GM19467 (cell line): ENCODE data around the gene SLC6A12.
"Not testable (repeated sequence)": the region's sequence is repeated elsewhere in the genome, so short reads cannot be mapped to it uniquely, and the experiment has no call there.

Experiments
- ATAC-seq: cut with Tn5 transposase; IDR thresholded peaks from one replicate; pipeline ENCODE4 v1.9.1; 2021; ENCODE audit warnings: mild to moderate bottlenecking, moderate library complexity; ENCODE audit not compliant: unreplicated experiment

SLC6A12 gene

DNA sequence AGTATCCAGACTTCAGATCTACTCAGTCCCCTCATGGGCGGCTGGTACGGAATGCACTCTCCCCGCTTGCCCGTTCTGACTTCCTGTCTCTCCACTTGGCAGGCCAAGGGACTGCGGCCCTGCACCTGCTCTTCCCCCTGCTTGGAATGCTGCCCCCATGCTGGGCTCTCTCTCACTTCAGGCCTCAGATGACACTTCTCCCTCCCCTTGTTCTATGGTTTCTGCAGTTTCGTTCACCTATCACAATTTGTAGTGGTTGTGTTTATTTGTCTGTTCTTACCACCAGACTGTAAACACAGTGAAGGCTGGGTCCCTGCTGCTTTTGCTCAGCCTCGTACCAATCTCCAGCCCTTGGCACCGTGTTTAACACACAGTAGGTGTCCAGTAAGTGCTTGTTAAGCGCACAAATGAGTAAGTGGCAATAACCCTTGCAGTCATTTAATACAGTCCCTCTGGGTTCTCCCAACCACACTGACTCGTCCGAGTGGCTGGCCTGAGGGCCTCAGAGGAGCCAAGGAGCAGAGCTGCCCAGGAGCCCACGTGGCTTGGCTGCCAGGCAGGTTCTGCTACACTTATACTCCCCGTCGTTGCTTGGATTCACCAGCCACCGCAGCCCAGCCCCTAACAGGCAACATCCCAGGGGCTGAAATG lies 11.8 kb downstream of the SLC6A12 start:
- ATAC-seq: no peak

DNA sequence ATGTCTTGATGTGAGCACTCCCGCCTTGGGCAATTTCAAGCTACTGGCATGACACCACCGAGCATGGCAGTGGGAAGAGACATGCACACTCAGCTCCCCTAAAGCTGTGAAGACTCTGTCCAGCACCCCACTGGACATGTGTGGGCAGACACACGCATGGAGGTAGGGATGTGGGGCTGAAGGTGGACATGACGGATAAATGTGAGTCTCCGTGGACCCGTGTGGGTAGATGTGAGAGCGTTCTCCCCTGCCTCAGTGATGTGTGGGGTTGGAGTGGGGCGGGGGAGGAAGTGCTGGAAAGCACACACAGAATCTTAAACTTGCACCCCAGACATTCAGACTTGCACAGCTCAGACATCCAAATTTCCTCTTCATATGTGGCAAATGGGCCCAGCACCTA lies 12.6 kb downstream of the SLC6A12 start:
- ATAC-seq: no peak

DNA sequence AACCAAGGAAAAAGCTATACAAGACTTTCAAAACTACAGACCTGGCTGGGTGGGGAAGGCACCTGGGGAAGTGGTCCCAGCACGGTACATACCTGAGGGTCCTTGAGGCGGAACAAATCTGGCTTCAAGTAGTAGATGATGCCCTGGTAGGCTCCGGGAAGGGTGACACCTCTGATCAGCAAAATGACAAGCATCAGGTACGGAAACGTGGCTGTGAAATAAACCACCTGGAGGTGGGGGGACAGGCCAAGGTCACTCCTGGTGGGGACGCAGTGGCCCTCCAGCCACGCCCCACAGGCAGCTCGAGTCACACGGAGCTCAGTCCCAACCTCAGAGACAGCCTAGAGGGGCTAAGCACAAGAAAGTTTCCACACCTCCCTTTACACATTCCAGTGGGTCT lies 15.3 kb downstream of the SLC6A12 start:
- no peak for ATAC-seq

DNA sequence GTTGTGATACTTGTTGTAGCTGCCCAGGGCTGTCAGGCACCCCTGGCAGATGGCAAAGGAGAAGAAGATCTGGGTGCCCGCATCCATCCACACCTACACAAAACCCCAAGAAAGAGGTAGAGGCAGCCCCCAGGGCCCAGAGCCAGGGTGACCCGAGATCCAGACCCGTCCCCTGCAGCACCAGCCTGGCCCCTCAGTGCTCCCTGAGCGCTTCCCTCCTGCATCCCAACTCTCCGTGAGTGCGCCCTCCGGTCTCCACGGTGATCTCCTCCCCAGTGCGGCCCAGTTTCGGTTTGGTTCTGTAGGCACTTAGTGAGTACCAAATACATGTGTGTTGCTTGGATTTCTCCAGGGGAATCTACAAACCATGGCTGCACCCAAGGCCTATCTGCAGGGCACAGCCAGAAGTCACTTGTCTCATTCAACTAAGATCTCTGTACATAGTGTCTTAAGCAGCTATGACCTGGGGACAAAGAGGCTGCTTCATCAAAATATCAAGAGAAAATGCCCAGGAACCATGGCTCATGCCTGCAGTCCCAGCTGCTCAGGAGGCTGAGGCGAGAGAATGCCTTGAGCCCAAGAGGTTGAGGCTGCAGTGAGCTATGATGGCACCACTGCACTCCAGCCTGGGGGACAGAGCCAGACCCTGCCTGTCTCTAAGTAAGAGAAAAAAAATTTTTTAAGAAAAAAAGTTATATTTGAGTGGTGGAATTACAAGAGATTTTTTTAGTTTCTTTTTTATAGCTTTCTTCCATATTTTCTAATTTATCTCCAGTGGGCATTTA lies 15.9 kb downstream of the SLC6A12 start:
- ATAC-seq: no peak

DNA sequence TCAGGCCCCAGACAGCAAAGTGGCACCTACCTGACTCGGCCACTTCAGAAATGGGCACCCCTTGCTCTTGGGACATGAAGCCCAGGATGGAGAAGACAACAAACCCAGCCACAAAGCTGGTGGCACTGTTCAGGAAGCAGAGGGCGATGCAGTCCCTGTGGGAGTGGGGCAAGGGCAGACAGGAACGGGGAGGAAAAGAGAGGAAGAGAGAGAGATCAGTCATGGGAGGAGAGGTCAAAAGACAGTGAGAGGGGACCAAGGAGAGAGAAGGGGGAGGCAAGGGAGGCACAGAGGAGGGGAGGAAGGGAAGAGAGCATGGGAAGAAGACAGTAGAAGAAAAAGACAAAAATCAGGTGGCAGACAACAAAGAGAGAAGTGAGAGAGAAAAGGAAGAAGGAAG lies 16.6 kb downstream of the SLC6A12 start:
- no peak for ATAC-seq

DNA sequence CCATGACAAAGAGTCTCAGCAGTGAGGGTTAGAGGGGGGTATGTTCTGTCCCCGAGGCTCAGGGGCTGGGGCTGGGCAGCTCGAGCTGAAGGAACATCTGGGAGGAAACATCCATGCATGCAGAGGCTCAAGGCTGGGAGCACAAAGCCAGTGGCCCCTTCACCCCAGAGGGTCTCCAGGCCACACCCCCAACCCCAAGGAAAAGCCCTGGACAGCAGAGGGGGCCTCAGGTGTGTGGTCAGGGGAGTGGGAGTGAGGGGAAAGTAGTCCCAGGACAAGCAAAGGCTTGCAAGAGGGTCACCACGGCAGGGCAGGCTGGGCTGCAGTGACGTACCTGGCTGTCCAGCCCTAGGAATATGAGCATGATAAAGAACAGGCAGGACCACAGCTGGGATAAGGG lies 17.5 kb downstream of the SLC6A12 start:
- ATAC-seq: no peak

DNA sequence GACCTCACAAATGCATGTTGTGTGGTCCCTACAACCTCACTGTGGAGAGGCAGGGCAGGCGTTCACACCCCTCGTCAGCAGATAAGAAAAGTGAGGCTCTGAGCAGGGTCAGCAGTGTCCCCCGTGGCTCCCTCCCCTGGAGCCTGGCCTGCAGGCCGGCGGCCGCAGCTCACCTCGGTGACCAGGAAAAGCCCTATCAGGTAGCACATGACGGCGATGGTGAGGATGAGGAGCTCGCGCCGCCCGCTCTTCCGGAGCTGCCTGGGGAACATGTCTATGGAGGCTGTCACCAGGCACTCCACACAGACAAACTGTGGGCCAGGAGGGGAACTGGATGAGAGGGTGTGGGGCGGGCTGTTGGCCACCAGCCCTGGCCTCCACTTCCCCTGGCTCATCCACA lies 18.0 kb downstream of the SLC6A12 start:
- no peak for ATAC-seq

DNA sequence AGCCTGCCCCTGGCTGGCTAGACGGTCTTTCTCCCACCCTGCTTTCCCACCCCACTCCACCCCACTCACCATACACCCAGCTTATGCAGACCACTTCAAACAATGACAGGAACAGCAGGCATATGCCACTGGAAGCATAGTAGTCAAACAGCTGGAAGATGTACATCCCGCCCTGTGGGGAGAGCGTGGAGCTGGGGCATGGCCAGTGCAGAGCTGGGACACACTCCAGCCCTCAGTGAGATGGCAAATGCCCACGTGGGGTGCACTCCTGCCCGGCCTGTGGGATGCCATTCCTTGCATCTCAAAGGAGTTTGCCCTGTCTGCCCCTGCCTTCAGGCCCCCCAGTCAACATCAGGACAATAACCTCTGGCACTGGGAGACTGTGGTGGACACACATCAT lies 18.8 kb downstream of the SLC6A12 start:
- ATAC-seq: no peak

DNA sequence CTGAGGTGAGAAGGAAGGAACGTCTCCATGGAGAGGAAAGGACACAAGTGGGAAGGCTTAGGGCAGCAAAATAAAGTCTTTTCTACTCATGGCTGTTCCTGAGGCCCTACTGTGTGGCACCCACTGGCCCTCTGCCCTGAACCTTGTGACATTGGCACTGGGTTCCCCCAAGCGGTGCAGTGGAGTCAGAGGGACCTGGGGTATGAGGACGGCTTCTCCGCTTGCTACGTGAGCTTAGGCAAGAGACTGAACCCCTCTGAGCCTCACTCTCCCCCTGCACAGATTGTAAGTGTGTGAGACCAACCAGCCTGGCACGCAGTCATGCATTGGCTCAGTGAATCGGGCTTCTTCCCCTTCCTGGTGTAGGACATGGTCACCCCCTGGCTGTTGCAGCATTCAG lies 19.7 kb downstream of the SLC6A12 start:
- no peak for ATAC-seq

DNA sequence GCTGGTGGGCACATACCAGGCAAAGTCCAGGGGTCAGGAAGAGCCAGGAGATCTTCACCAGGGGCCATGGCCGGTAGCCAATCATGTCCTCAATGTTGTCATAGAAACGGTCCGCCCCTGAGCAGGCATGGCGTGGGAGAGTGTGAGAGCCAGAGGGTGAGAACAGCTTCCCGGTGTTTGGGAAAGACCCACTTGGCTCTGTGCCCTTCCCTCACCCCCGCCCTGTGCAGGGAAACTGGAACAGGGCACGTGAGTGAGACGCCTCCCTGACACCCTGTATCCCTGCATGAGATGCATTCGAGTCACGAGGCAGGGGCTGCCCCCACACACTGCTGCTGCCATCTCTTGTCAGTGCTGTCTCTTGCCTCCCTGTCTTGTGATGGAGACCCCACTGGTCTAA lies 20.7 kb downstream of the SLC6A12 start:
- no peak for ATAC-seq

DNA sequence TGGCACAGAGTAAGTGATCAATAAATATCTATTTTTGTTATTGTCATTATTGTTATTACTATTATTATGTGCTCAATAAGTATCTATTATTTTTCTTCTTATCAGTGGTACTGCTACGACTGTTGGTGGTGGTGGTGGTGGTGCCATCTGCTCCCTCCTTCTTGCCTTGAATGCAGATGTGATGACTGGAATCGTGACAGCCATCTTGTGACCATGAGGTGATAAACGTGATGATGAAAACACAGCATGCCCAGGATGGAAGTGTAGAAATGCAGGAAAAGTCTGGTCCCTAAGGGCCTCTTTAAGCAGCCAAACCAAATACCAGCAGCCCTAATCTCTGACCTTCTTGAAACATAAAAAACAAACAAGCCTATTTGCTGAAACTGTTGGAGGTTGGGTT lies 22.4 kb downstream of the SLC6A12 start:
- ATAC-seq: no peak

DNA sequence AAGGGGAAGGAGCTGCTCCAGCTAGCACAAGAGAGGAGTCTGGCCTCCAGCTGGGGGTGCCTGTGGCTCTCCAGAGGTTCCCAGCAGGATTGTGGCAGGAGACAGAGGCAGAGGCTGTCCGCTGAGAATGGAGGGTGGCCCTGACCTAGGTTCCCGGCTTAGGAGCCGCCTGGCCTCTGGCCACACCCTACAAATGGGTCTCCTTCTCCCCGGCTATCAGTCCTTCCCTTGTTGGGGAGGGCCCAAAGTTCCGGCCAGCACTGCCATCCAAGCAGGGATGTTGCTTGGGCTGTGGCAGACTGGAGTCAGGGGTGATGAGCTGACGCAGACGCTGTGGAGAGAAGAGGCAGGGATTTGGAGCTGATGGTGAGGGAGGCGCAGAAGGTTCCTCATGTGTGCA lies 23.1 kb downstream of the SLC6A12 start:
- no peak for ATAC-seq

DNA sequence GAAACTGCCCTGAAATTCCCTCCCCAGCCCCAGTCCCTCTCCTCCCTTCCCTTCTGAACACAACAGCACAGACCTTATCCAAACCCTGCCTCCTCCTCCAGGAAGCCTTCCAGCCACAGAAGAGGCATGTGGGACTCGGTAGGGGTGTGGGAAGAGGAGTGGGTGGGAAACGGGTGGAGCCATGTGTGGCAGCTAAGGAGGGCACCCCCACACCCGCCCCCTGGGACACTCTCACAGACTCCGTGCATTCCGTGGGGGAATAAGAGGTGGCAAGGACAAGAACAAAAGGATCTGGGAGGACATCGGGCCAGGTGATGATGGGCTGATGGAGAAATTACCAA lies 24.4 kb downstream of the SLC6A12 start:
- ATAC-seq: no peak

DNA sequence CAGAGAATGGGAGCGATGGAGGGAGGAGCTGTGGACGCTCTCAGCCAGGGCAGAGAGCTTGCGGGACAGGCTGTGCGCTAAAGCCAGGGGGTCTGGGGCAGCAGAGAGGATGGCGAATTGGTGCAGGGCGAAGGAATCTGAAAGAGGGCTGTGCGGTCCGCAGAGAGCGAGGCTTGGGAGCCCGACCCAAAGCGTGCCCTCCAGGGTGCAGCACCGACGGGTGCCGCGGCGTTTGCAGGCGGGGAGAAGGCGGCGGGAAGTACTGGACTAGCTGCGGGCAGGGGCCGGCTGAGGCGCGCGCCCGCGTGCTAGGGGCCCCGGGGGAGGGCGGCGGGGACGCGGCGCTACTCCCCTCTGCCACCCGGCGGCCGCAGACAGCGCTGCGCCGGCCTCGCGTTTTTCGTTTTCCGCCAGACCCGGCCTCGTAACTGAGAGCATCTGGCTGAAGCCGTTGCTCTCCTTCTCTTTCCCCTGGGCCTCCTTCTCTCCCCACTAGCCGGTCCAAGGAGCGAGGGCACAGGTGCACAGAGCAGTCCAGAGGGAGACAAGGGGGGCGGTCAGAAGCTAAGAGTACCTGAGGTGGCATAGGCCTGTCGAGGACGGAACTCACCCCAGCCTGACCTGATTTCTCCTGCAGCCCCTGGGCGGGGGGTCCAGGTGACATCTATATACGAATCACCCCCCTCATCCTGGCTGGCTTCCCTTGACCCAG lies 24.9 kb downstream of the SLC6A12 start:
- no peak for ATAC-seq

DNA sequence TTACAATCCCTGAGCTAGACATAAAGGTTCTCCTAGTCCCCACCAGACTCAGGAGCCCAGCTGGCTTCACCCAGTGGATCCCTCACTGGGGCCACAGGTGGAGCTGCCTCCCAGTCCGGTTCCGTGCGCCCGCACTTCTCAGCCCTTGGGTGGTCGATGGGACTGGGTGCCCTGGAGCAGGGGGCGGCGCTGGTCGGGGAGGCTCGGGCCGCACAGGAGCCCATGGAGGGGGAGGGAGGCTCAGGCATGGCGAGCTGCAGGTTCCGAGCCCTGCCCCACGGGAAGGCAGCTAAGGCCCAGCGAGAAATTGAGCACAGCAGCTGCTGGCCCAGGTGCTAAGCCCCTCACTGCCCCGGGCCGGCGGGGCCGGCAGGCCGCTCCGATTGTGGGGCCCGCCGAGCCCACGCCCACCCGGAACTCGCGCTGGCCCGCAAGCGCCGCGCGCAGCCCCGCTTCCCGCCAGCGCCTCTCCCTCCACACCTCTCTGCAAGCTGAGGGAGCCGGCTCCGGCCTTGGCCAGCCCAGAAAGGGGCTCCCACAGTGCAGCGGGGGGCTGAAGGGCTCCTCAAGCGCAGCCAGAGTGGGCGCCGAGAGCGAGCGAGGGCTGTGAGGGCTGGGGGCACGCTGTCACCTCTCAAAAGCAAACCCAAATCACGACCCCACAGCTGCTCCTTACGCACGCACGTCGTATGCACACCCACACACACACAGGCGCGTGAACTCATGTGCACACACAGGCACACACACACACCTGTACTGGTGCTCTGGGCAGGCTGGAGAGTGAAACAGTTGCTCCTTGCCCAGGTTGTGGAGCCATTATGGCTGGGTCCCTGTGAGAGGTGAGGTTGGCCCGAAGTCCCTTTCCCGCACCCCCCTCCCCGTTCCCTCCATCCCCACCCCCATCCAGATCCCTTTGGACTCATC lies 25.7 kb downstream of the SLC6A12 start:
- ATAC-seq: not testable (repeated sequence)

DNA sequence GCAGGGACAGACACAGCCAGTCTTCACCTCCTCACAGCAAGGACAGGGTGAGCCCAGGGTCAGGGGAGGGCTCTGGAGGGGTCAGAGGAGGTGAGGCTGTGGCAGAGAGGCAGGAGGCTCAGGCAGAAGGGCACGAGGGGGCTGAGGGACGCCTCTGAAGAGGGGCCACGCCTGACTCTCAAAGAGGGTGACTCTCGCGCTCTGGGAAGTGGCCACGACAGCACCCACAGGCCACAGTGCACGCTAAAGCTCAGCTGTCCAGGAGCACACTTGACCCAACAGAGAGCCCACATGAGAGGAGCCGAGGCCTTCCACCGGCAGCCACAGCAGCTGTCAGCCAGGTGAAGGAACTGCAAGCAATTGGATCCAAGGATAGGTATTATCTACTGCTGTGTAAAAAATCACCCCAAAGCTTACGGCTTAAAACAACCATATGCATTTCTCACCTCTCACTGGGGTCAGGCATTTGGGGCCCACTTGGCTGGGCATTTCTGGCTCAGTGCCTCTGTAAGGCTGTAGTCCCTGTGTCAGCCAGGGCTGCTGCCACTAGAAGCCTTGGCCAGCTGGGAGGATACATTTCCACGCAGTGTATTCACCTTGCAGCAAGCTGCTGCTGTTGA lies 27.8 kb downstream of the SLC6A12 start:
- ATAC-seq: no peak

DNA sequence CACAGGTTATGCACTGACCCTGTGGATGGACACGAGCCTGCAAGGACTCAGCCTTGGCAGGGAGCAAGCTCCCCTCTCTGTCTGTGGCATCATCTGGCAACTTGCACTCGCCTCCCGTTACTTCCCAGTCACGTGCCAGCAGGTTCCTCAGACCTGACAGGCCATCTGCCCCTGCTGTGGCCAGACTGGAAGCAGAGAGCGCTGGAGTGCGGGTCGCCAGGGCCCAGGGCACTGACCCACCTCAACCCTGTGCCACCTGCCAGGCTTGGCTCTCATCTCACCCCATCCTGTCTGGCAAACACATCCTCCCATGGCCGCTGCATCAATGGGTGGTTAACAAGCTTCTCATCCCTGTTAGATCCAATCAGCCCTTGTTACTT lies 28.4 kb downstream of the SLC6A12 start:
- no peak for ATAC-seq

DNA sequence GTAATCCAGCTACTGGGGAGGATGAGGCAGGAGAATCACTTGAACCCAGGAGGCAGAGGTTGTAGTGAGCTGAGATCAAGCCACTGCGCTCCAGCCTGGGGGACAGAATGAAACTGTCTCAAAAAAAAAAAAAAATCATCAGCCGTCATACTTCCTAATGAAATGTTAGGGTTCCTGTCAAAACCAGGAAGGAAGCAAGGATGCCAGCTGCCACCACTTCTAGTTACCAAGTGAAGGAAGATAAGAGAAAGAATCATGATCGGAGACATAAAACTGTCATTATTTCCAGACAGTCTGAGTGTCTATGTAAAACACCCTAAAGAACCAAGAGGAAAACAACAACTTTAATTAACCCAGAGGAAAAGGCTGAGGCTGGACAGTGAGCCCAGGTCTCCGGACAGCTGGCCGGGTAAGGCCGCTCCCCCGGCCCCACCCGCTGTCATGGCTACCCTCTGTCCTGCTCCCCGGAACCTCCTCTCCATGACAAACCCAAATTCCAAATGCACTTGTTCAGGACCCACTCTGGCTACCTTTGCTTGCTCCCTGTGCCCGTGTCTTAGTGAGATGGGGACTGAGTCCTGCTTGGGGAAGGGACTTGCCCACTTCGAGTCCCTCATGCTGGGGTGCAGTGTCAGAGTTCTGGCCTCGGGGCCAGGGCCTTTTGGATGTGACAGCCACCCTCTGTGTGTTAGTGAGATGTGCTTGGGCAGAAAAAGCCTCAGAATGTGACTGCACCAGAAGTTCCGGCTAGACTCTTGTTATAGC lies 29.0 kb downstream of the SLC6A12 start:
- no peak for ATAC-seq

DNA sequence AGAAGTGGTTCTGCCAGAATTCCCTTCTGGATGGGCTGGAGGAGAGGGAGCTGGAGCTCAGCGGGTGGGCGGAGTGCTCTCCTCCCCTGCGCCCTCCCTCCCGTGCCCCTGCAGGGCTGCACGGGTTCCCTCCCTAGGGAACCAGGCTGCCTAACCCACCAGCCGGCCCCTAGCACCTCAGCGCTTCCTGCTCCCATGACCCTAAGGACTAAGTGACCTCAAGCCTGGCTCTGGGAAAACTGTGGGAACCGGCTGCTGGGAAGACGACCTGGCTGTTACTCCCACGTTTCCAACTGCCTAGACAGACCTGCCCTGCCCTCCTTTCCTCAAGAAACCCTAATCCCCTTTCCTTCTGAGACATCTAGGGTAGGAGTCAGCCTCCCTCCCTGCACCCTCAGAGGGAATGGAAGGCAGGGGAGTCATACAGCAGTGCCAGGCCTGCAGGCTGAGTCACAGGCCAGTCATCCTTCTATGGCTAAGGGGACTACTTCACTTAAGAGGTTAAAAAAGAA lies 31.5 kb downstream of the SLC6A12 start:
- no peak for ATAC-seq

DNA sequence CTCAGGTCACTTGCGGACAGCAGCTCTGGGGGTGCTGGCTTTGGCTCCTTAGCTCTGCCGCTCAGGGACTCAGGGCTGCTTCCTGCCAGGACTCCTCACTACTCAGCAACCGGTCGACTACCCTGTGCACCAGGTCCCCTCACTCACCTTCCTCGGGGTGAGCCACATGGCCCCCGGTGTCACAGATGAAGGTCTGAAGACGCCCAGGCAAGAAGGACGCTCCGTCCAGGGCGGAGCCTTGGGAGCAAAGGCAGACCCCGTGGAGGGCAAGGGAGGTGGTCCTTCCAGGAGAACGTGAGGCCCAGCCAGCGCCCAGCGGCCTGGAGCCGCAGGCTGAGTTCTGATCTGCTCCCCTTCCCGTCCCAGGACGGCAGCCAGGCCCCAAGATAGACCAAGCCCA lies 32.0 kb downstream of the SLC6A12 start:
- no peak for ATAC-seq
